Activated T-cell treated with anti-CD3 and anti-CD28 coated beads for 4 hours (primary cell): ENCODE results near the gene CPSF3.
"Not testable (repeated sequence)": the region's sequence is repeated elsewhere in the genome, so short reads cannot be mapped to it uniquely, and the experiment has no call there.

Experiments used
- DNase-seq: peaks from one replicate; pipeline ENCODE4 v3.0.0-alpha.2; 2020

Gene CPSF3

GRCh38 chr2:9397201-9397600 is 26.3 kb upstream of the CPSF3 start:
- DNase-seq, result no peak

- DNase-seq, result not testable (repeated sequence)
Observed at GRCh38 chr2:9398251-9398650, 25.2 kb upstream of the CPSF3 start.

- DNase-seq, result no peak
Observed at GRCh38 chr2:9398881-9399780, 24.3 kb upstream of the CPSF3 start.

GRCh38 chr2:9400268-9401058 is 23.0 kb upstream of the CPSF3 start:
- DNase-seq, result no peak

GRCh38 chr2:9401059-9401547 is 22.4 kb upstream of the CPSF3 start:
- no peak for DNase-seq

- DNase-seq, result no peak
Observed at GRCh38 chr2:9401646-9402371, 21.6 kb upstream of the CPSF3 start.

GRCh38 chr2:9403924-9404323 is 19.5 kb upstream of the CPSF3 start:
- DNase-seq, result no peak

GRCh38 chr2:9404451-9404850 is 19.0 kb upstream of the CPSF3 start:
- DNase-seq, result no peak

- no peak for DNase-seq
Observed at GRCh38 chr2:9405636-9406035, 17.8 kb upstream of the CPSF3 start.

- DNase-seq, result no peak
Observed at GRCh38 chr2:9406529-9407362, 16.7 kb upstream of the CPSF3 start.

GRCh38 chr2:9407363-9407811 is 16.1 kb upstream of the CPSF3 start:
- DNase-seq, result no peak

GRCh38 chr2:9408641-9409151 is 14.8 kb upstream of the CPSF3 start:
- DNase-seq, result no peak

- DNase-seq, result no peak
Observed at GRCh38 chr2:9410108-9410507, 13.3 kb upstream of the CPSF3 start.

- DNase-seq, result no peak
Observed at GRCh38 chr2:9412781-9413180, 10.7 kb upstream of the CPSF3 start.

- DNase-seq, result no peak
Observed at GRCh38 chr2:9415516-9416169, 7.8 kb upstream of the CPSF3 start.

GRCh38 chr2:9416267-9416961 is 7.0 kb upstream of the CPSF3 start:
- no peak for DNase-seq

- DNase-seq, result no peak
Observed at GRCh38 chr2:9416962-9417316, 6.5 kb upstream of the CPSF3 start.

- no peak for DNase-seq
Observed at GRCh38 chr2:9417725-9418124, 5.7 kb upstream of the CPSF3 start.

GRCh38 chr2:9418746-9419145 is 4.7 kb upstream of the CPSF3 start:
- DNase-seq, result no peak

GRCh38 chr2:9419541-9419940 is 3.9 kb upstream of the CPSF3 start:
- DNase-seq, result no peak

GRCh38 chr2:9420495-9420894 is 3.0 kb upstream of the CPSF3 start:
- DNase-seq, result no peak
